ENCODE measurements around the gene PNLIP. TPM values are rescaled to one million over a fixed set of nuclear protein-coding genes. Genes with fewer than 3 reads are reported as not detected.

PNLIP gene
- total RNA-seq, 4 donors from 2014 or later: not detected

GRCh38 chr10:116608686-116609594 lies 63.2 kb downstream of the PNLIP start:
- Histone ChIP-seq H3K36me3 (no peaks in the 10 kb centered on the region), H3K27me3 (peaks cover 0 to 42% (median 6%) of the 10 kb centered on the region in 4 donors), H3K9me3 (peaks cover 0 to 6% (median 0%) of the 10 kb centered on the region in 4 donors), H3K4me3 (peak overlapping the region in 3 of 4 donors; percentile 28 to 45 (median 31)), H3K4me1 (peaks cover 0 to 8% (median 7%) of the 10 kb centered on the region in 4 donors), H3K27ac (replicated peaks in 1 of 4) (no peak overlapping the region)
- DNase-seq (ENCODE audit: extremely low spot score): no peak
- WGBS: 48% methylated on average over 29 of the region's 41 CpGs
- intact Hi-C loops (cut with DNase I): no loop called here
- no peak for TF ChIP-seq EP300 (IDR thresholded peaks at IDR 0.05)

DNA sequence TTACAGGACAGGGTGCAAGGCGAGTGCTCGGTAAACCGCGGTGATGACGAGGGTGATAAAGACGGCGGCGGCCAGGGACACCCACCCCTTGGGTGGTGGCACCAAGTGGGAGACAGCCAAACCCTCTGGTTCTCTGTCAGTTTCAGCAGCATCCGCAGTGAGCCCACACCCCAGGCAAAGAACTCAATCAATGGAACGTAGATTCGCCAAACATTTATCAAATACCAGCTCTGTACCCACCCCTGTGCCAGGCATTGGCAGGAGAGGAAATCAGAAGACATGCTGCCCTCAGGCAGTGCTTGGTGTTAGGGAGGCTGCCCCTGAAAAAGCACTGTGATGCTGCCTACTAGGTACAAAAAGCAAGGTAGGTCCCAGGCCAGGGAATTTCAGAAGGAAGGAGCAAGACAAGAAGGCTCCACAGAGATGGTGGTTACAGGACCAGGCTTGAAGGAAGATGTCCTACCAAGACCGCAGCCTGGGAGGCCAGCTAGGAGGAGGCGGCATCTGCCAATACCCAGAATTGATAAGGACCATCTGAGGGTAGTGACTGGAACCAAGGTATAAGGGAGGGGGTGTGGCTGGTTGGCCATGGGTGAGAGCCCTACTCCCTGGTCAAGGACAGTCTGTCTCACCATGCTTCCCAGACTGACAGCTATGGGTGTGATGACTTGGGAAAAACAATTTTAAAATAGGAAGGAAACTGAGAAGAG lies 64.9 kb downstream of the PNLIP start:
- Histone ChIP-seq H3K9me3 (peaks cover 0 to 11% (median 3%) of the 10 kb centered on the region in 4 donors), H3K36me3 (no peaks in the 10 kb centered on the region), H3K27ac (replicated peaks in 1 of 4) (no peak overlapping the region), H3K27me3 (peaks cover 0 to 42% (median 6%) of the 10 kb centered on the region in 4 donors), H3K4me1 (peaks cover 0 to 8% (median 7%) of the 10 kb centered on the region in 4 donors), H3K4me3 (no peak overlapping the region)
- intact Hi-C loops (cut with DNase I): no loop called here
- DNase-seq (ENCODE audit: extremely low spot score): no peak
- 91% methylated on average over 13 of the region's 13 CpGs for WGBS
- TF ChIP-seq POLR2A (IDR thresholded peaks at IDR 0.05; ENCODE audit: low read depth): no peak
- TF ChIP-seq POLR2AphosphoS5 (IDR thresholded peaks at IDR 0.05): no peak
- TF ChIP-seq CTCF (IDR thresholded peaks at IDR 0.05): no peak
- no peak for TF ChIP-seq EP300 (IDR thresholded peaks at IDR 0.05)

GRCh38 chr10:116611153-116611545 lies 65.4 kb downstream of the PNLIP start:
- no peaks in the 10 kb centered on the region for H3K36me3 ChIP-seq
- WGBS: 71% methylated on average over 2 of the region's 3 CpGs
- peaks cover 0 to 8% (median 7%) of the 10 kb centered on the region in 4 donors for H3K4me1 ChIP-seq
- no peak overlapping the region for H3K27ac ChIP-seq (replicated peaks in 1 of 4)
- TF ChIP-seq CTCF (IDR thresholded peaks at IDR 0.05) (no peak), EP300 (IDR thresholded peaks at IDR 0.05) (no peak)
- H3K9me3 ChIP-seq: peaks cover 0 to 11% (median 3%) of the 10 kb centered on the region in 4 donors
- peaks cover 0 to 42% (median 6%) of the 10 kb centered on the region in 4 donors for H3K27me3 ChIP-seq
- DNase-seq (ENCODE audit: extremely low spot score): no peak
- no peak overlapping the region for H3K4me3 ChIP-seq
- intact Hi-C loops (cut with DNase I): no loop called here

- 97% methylated on average over 8 of the region's 8 CpGs for WGBS
- intact Hi-C loops (cut with DNase I): no loop called here
- H3K9me3 ChIP-seq: peaks cover 0 to 11% (median 3%) of the 10 kb centered on the region in 4 donors
- H3K27me3 ChIP-seq: peaks cover 0 to 39% (median 6%) of the 10 kb centered on the region in 4 donors
- peaks cover 0 to 8% (median 7%) of the 10 kb centered on the region in 4 donors for H3K4me1 ChIP-seq
- no peak overlapping the region for H3K27ac ChIP-seq (replicated peaks in 1 of 4)
- H3K36me3 ChIP-seq: no peaks in the 10 kb centered on the region
- no peak for DNase-seq (ENCODE audit: extremely low spot score)
- no peak for TF ChIP-seq POLR2A (IDR thresholded peaks at IDR 0.05; ENCODE audit: low read depth)
- no peak for TF ChIP-seq EP300 (IDR thresholded peaks at IDR 0.05)
- TF ChIP-seq POLR2AphosphoS5 (IDR thresholded peaks at IDR 0.05): no peak
- no peak for TF ChIP-seq CTCF (IDR thresholded peaks at IDR 0.05)
- H3K4me3 ChIP-seq: no peak overlapping the region
Observed at GRCh38 chr10:116612107-116612769, 66.5 kb downstream of the PNLIP start.
